GM12874 (cell line): Measurements from ENCODE around the gene PHIP.

Source experiments
- CTCF ChIP-seq: IDR thresholded peaks from 2 replicates; pipeline ENCODE4 v1.5.1; 2011; ENCODE audit warnings: low read depth, mild to moderate bottlenecking, control low read depth, low read length, moderate library complexity; ENCODE audit not compliant: insufficient read depth

Gene PHIP

DNA sequence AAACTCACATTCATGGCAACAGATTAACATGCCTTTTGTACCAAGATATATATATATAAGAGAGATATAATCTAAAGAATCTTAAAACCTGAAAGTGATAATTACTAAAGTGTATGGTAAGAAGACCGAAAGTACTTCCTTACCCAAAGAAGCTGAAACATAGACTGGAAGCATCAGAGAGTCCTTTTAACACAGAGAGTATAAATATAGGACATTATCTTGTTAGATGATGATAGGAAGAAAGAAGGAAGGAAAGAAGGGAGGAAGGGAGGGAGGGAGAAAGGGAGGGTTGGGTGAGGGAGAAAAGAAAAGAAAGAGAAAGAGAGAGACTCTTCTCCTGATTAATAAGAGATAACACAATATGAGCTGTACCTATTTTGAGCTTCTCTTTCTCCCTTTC, 68.2 kb downstream of the PHIP start:
- no peak for TF ChIP-seq CTCF

DNA sequence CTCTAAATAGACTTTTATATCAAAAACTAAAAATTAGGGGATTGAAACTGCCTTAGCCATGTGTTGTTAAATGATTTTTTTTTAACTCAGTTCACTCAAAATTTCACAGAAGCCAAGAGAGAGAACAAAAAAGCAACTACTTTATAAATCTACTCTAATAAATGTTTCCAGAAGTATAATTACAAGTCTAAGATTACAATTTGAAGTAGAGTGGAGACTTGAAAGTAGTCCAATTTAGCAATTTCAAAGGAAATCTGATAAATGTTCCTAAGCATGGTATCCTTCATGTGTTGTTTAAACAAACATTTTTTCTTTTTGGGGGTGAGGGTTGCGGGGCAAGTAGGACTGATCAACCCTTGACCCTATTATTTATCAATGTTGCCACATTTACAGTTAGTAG, 72.6 kb downstream of the PHIP start:
- TF ChIP-seq CTCF: no peak

- TF ChIP-seq CTCF: no peak
Observed at GRCh38 chr6:79005024-79005423, 73.0 kb downstream of the PHIP start.

DNA sequence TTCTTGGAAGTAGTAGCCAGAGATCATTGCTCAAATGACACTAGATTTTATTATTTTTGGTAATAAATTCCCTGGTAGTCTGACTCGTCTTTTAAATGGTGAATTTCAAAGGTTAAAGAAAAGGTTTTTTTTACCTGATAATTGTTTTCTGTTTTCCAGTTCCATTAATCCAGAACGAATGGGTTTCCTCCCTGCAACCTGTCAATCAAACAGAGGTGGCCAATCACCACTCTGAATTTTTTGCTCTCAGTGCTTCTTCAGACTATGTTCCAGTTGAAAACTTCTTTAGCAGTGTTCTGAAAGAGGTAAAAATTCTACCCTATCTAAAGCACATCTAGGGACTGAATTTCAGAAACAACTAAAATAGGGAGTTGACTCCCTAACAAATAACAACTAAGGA, 73.8 kb downstream of the PHIP start:
- no peak for TF ChIP-seq CTCF

DNA sequence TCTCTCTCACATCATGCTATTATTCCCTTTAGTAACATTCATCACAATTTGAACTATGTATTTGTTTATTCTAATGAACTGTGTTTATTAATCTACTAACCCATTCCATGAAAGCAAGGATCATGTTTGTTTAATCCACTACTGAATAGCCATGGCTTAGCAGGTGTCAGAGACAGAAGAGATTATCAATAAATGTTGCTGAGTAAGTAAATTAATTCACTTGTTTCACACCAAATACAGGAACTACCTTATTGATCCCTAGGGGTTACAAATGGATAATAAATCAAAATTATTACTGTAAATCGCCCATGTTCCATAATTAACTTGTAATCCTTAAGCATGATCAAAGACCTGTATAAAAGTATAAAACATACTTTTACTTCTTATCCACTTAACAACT, 76.6 kb downstream of the PHIP start:
- TF ChIP-seq CTCF: no peak

- no peak for TF ChIP-seq CTCF
Observed at GRCh38 chr6:78999737-79000136, 78.3 kb downstream of the PHIP start.

- TF ChIP-seq CTCF: no peak
Observed at GRCh38 chr6:78995946-78996345, 82.1 kb downstream of the PHIP start.

DNA sequence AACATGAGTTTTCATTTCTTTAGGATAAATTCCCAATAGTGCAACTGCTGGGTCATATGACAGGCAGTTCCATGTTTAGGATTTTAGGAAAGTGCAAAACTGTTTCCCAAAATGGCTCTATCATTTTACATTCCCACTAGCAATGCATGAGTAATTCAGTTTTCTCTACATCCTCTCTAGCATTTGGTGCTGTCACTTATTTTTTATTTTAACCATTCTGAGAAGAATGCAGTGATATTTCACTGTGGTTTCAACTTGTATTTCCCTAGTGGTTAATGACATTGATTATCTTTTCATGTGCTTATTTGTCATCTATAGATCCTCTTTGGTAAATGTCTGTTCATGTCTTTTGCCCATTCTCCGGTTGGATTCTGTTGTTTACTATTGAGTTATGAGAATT, 82.7 kb downstream of the PHIP start:
- TF ChIP-seq CTCF: no peak
